Measurements from ENCODE around the gene SCMH1. TPM values are rescaled to one million over a fixed set of nuclear protein-coding genes. Genes with fewer than 3 reads are reported as not detected.

Gene SCMH1
- total RNA-seq, 4 donors from 2014 or later, result 17.6 to 48.2 (median 21.8) TPM

Other genes starting within 250 kb of the SCMH1 start
- under 1 TPM in 3 of 4 donors, not detected in 1; 0.42 to 0.97 (median 0.60) TPM for gene SLFNL1, start 220.6 kb downstream of the SCMH1 start, total RNA-seq
- gene FOXO6, start 119.1 kb upstream of the SCMH1 start, total RNA-seq, result 1 to 10 TPM; 1.4 to 2.8 (median 1.6) TPM
- gene EDN2, start 242.4 kb upstream of the SCMH1 start, total RNA-seq, result 10 to 100 TPM in 1 of 4 donors, 1 to 10 TPM in 3; 2.3 to 10.2 (median 8.3) TPM